HL-60 (cell line): ENCODE measurements around the gene DSE.

Experiments
- DNase-seq, 2 experiments: peaks; one replicate each; pipeline ENCODE4 v3.0.0-alpha.2; 2010 to 2020; ENCODE audit warnings: low read depth in 1 of 2, low spot score in 1 of 2
- H3K27ac ChIP-seq: fragments of 250-450 bp; sonication (Bioruptor Pico); replicated peaks from 2 replicates; pipeline ENCODE4 v1.5.1; 2020; ENCODE audit warnings: mild to moderate bottlenecking, moderate library complexity
- H3K27me3 ChIP-seq: fragments of 250-450 bp; sonication (Bioruptor Pico); 2 replicates; pipeline ENCODE4 v1.5.1; 2021; ENCODE audit warnings: mild to moderate bottlenecking, moderate library complexity; ENCODE audit not compliant: insufficient read depth, poor library complexity, severe bottlenecking
- H3K4me3 ChIP-seq: replicated peaks from 2 replicates; pipeline ENCODE4 v1.5.1; 2011; ENCODE audit warnings: mild to moderate bottlenecking, control low read depth, low read length; ENCODE audit not compliant: insufficient read depth
- GABPA ChIP-seq: IDR thresholded peaks from 2 replicates; pipeline ENCODE4 v1.6.1; 2012; ENCODE audit warnings: low read depth
- POLR2AphosphoS5 ChIP-seq: IDR thresholded peaks from 2 replicates; pipeline ENCODE4 v1.6.1; 2012; ENCODE audit warnings: low read depth
- SPI1 ChIP-seq: IDR thresholded peaks from 2 replicates; pipeline ENCODE4 v1.6.1; 2012; ENCODE audit warnings: low read depth, mild to moderate bottlenecking, borderline replicate concordance
- TF ChIP-seq, protein P1 (sequence below): IDR thresholded peaks from one replicate; pipeline ENCODE4 v1.5.1; 2011; ENCODE audit warnings: low read length, control low read depth, inconsistent platforms; ENCODE audit not compliant: insufficient read depth
- TF ChIP-seq, protein P2 (sequence below): IDR thresholded peaks from 2 replicates; pipeline ENCODE4 v1.6.1; 2012; ENCODE audit warnings: low read depth; ENCODE audit not compliant: insufficient replicate concordance

The DSE gene

DNA sequence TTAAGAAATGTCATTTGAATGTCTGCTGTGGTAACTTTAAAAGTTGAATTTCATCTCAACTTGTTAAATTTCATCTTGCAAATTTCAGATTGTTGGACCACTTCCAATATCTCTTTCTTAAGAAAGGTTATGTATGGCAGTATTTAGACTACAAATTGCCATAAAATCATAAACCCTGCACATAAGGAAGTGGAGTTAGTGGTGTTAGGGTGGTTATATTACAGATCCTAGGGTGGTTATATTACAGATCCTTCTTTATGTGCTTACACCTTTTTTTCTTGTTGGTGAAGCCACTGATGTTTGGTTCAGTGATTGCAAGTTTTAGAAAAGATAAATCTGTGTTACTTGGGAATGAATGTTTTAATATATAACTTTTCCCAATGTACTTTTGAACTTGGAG is 9.0 kb downstream of the DSE start:
- no peak overlapping the region for H3K4me3 ChIP-seq
- no peak for DNase-seq
- H3K27ac ChIP-seq = no peak overlapping the region
- H3K27me3 ChIP-seq = no peaks in the 10 kb centered on the region
- TF ChIP-seq POLR2AphosphoS5 (no peak), SPI1 (no peak), GABPA (no peak)
- TF ChIP-seq, protein P1, sequence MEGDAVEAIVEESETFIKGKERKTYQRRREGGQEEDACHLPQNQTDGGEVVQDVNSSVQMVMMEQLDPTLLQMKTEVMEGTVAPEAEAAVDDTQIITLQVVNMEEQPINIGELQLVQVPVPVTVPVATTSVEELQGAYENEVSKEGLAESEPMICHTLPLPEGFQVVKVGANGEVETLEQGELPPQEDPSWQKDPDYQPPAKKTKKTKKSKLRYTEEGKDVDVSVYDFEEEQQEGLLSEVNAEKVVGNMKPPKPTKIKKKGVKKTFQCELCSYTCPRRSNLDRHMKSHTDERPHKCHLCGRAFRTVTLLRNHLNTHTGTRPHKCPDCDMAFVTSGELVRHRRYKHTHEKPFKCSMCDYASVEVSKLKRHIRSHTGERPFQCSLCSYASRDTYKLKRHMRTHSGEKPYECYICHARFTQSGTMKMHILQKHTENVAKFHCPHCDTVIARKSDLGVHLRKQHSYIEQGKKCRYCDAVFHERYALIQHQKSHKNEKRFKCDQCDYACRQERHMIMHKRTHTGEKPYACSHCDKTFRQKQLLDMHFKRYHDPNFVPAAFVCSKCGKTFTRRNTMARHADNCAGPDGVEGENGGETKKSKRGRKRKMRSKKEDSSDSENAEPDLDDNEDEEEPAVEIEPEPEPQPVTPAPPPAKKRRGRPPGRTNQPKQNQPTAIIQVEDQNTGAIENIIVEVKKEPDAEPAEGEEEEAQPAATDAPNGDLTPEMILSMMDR = no peak
- TF ChIP-seq, protein P2, sequence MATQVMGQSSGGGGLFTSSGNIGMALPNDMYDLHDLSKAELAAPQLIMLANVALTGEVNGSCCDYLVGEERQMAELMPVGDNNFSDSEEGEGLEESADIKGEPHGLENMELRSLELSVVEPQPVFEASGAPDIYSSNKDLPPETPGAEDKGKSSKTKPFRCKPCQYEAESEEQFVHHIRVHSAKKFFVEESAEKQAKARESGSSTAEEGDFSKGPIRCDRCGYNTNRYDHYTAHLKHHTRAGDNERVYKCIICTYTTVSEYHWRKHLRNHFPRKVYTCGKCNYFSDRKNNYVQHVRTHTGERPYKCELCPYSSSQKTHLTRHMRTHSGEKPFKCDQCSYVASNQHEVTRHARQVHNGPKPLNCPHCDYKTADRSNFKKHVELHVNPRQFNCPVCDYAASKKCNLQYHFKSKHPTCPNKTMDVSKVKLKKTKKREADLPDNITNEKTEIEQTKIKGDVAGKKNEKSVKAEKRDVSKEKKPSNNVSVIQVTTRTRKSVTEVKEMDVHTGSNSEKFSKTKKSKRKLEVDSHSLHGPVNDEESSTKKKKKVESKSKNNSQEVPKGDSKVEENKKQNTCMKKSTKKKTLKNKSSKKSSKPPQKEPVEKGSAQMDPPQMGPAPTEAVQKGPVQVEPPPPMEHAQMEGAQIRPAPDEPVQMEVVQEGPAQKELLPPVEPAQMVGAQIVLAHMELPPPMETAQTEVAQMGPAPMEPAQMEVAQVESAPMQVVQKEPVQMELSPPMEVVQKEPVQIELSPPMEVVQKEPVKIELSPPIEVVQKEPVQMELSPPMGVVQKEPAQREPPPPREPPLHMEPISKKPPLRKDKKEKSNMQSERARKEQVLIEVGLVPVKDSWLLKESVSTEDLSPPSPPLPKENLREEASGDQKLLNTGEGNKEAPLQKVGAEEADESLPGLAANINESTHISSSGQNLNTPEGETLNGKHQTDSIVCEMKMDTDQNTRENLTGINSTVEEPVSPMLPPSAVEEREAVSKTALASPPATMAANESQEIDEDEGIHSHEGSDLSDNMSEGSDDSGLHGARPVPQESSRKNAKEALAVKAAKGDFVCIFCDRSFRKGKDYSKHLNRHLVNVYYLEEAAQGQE = no peak

DNA sequence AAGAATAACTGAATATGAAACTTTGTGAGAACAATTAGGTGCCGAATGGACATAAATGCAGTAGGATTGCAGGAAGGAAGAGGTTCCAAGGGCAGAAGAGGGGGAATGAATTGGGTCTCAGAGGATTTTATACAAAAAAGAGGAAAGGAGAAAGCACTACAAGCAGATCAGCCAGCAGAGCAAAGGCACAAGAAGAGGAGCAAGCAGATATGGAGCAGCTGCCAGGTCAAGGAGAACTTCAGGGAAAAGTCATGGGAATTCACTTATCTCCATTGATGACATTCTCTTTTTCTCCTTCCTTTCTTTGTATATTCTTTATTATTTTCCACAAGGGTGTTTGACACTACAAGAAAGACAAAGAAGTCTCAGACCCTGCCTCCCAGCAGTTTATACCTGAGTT is 9.6 kb downstream of the DSE start:
- Histone ChIP-seq H3K27ac (no peak overlapping the region), H3K4me3 (no peak overlapping the region), H3K27me3 (no peaks in the 10 kb centered on the region)
- no peak for DNase-seq
- TF ChIP-seq, protein P1 = no peak
- TF ChIP-seq, protein P2 = no peak
- TF ChIP-seq SPI1 = no peak
- TF ChIP-seq POLR2AphosphoS5 = no peak
- no peak for TF ChIP-seq GABPA

DNA sequence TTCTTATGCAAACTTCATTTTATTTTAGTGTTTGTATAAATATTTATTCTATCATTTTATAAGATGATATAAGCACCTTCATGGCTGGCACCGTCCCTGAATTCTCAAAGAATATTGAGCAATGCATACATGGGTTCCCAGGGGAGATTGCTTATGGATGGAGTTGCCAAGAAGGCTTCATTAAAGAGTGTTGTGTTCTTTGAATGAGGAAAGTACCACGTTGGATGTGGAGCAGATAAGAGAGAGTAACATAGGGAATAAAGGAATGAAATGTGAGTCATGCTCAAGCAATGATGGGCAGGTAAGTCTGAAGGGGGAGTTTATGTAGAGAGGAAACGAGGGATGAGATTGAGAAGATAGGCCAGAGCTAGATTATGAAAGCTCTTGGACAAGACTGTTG is 10.3 kb downstream of the DSE start:
- TF ChIP-seq SPI1 (no peak), POLR2AphosphoS5 (no peak), GABPA (no peak)
- TF ChIP-seq, protein P1 = no peak
- TF ChIP-seq, protein P2 = no peak
- no peak for DNase-seq
- no peaks in the 10 kb centered on the region for H3K27me3 ChIP-seq
- no peak overlapping the region for H3K27ac ChIP-seq
- no peak overlapping the region for H3K4me3 ChIP-seq
